Mesothelial cell of epicardium (in vitro differentiated cells): ENCODE measurements around the gene CBFA2T2. TPM values are rescaled to one million over a fixed set of nuclear protein-coding genes. Genes with fewer than 3 reads are reported as not detected.

ENCODE experiments used
- DNase-seq, 2 experiments: peaks; one replicate each; pipeline ENCODE4 v3.0.0; 2021; ENCODE audit warnings: low spot score in 2 of 2; ENCODE audit not compliant: unreplicated experiment in 2 of 2
- H3K27ac Mint-ChIP-seq: 2 replicates; pipeline ENCODE4 v1.8.0; 2021; ENCODE audit warnings: mixed read lengths
- H3K27me3 Mint-ChIP-seq: 2 replicates; pipeline ENCODE4 v1.8.0; 2021; ENCODE audit warnings: low read depth, mixed read lengths
- H3K36me3 Mint-ChIP-seq: 2 replicates; pipeline ENCODE4 v1.8.0; 2021; ENCODE audit warnings: mixed read lengths
- H3K4me1 Mint-ChIP-seq: 2 replicates; pipeline ENCODE4 v1.8.0; 2021; ENCODE audit warnings: mixed read lengths
- H3K4me3 Mint-ChIP-seq: 2 replicates; pipeline ENCODE4 v1.8.0; 2021; ENCODE audit warnings: mild to moderate bottlenecking, moderate library complexity, mixed read lengths
- H3K9me3 Mint-ChIP-seq: 2 replicates; pipeline ENCODE4 v1.8.0; 2021; ENCODE audit warnings: mixed read lengths
- total RNA-seq: library from RNA; stranded (reverse); gene quantifications from 3 replicates; pipeline ENCODE4 v1.2.1, GENCODE V29; 2021
- TF ChIP-seq, protein P1 (sequence below): fragments of 200-600 bp; sonication (generic); IDR thresholded peaks from one replicate; pipeline ENCODE4 v1.5.0; 2021; ENCODE audit warnings: antibody characterized with exemption; ENCODE audit not compliant: unreplicated experiment

The CBFA2T2 gene
- total RNA-seq, 1 donor from 2014 or later: 47.2 TPM

DNA sequence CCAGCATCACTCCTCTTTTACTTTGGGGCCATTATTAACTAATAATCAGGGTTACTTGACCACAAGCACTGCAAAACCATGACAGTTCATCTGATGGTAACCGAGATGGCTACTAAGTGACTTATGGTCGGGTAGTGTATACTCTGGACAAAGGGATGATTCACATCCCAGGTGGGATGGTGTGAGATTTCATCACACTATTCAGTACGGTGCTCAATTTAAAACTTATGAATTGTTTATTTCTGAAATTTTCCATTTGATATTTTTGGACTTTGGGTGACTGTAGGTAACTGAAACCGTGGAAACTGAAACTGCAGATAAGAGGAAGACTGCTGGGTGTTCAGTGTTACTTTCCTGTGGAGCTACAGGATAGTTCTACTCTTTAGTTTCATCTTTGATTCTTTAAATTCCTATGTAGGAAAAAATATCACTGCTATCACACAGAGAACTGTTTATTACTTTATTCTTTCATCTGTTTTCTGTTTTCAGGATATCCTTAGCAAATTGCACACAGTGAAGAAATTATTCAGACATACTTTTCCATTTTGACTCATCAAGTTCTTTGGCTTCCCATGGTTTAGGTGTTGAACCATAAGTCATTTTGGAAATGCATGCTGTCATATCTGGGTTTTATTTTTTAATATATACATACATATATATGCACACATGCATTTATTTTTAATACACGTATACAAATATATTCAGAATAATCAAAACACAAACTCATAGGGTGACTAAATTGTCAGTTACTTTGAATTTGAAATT is 113.1 kb downstream of the CBFA2T2 start:
- DNase-seq: no peak
- H3K4me1 Mint-ChIP-seq: no peaks in the 10 kb centered on the region
- H3K27me3 Mint-ChIP-seq: no peaks in the 10 kb centered on the region
- TF ChIP-seq, protein P1, sequence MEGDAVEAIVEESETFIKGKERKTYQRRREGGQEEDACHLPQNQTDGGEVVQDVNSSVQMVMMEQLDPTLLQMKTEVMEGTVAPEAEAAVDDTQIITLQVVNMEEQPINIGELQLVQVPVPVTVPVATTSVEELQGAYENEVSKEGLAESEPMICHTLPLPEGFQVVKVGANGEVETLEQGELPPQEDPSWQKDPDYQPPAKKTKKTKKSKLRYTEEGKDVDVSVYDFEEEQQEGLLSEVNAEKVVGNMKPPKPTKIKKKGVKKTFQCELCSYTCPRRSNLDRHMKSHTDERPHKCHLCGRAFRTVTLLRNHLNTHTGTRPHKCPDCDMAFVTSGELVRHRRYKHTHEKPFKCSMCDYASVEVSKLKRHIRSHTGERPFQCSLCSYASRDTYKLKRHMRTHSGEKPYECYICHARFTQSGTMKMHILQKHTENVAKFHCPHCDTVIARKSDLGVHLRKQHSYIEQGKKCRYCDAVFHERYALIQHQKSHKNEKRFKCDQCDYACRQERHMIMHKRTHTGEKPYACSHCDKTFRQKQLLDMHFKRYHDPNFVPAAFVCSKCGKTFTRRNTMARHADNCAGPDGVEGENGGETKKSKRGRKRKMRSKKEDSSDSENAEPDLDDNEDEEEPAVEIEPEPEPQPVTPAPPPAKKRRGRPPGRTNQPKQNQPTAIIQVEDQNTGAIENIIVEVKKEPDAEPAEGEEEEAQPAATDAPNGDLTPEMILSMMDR: no peak
- no peak overlapping the region for H3K4me3 Mint-ChIP-seq
- peaks cover 3% of the 10 kb centered on the region for H3K36me3 Mint-ChIP-seq
- H3K9me3 Mint-ChIP-seq: no peaks in the 10 kb centered on the region
- H3K27ac Mint-ChIP-seq: no peak overlapping the region

DNA sequence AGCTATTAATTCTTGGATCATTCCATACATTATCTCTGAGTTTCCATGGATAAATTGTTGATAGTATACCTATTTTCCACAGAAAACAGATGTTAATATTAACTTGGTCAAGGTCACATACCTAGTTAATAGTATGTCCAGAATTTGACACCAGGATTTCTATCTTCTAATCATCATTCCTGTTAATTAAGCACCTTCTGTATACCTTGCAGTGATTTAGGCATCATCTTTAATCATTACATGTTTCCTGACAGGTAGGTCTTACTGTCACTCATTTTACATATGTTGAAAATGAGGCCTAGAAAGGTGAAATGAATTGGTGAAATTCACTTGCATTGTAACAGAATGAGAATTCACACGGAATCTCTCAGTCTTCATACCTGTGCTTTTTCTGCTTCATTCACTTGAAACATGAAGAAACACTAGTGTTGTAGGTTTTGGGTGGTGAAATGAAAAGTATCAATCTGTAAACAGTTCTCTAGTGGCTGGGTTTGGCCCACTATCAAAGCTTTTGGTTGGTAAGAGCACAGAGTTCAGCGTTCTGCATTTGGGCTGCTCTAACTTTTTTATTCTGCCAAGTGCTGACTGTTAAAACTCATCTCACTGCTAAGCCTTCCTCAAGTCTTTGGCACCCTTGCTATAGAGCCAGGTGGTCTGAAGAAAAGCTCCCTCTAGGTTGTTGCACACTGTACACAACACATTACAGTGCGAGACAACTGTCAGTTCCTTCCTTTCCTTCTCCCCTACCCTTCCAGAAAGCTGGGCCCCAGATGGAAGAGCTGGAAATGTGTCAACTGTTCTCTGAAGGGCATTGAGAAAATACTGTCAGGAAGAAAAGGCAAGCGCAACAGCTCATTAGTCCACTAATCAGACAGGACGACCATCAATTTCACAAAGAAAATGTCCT is 114.4 kb downstream of the CBFA2T2 start:
- no peak for DNase-seq
- H3K4me1 Mint-ChIP-seq: no peaks in the 10 kb centered on the region
- H3K27me3 Mint-ChIP-seq: no peaks in the 10 kb centered on the region
- no peak overlapping the region for H3K4me3 Mint-ChIP-seq
- H3K27ac Mint-ChIP-seq: no peak overlapping the region
- TF ChIP-seq, protein P1: no peak
- no peaks in the 10 kb centered on the region for H3K9me3 Mint-ChIP-seq
- H3K36me3 Mint-ChIP-seq: peaks cover 7% of the 10 kb centered on the region

DNA sequence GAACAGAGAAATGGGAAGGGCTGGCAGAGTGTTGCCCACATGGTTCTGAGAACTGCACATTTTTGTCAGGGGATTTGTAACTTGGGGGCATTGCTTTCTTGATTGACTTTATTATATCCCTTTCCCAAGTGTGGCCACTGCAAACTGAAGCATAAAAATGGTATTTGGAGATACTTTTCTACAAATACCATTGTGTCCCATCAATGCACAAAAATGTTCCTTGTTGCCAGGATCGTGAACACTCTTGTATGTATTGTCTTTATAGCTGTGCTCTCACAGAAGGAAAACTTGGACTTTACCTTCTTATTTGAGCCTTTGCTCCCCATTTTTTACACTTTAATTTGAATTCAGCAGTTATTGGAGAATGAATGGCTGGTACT is 115.1 kb downstream of the CBFA2T2 start:
- no peak for DNase-seq
- Mint-ChIP-seq H3K36me3 (peaks cover 10% of the 10 kb centered on the region), H3K9me3 (no peaks in the 10 kb centered on the region), H3K4me1 (no peaks in the 10 kb centered on the region), H3K27me3 (no peaks in the 10 kb centered on the region), H3K27ac (no peak overlapping the region), H3K4me3 (no peak overlapping the region)
- TF ChIP-seq, protein P1: no peak

DNA sequence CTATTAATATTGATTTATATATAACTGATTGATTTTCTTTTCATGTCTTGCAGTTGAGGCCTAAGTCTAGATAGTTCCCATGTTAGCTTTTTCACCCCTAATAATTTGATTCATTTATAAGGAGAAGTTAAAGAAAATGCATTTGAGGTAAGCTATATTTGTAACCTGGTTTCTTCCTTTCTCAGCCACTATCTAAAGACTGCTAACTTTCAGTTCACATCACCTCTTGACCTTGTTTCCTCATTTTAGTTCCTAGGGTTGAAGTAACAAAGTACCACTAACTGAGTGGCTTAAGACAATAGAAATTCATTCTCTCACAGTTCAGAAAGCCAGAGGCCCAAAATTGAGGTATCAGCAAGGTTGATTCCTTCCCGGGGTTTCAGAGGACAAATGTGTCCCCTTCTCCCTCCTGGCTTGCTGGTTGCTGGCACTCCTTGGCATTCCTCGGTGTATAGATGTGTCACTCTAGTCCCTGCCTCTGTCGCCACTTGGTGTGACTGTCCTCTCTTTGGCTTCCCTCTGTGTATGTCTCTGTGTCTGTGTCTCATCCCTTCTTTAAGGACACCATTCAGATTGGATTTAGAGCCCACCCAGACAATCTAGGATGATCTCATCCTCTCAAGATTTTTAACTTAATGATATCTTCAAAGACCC is 116.3 kb downstream of the CBFA2T2 start:
- H3K36me3 Mint-ChIP-seq: peaks cover 18% of the 10 kb centered on the region
- DNase-seq: no peak
- no peak overlapping the region for H3K4me3 Mint-ChIP-seq
- H3K9me3 Mint-ChIP-seq: no peaks in the 10 kb centered on the region
- TF ChIP-seq, protein P1: no peak
- H3K4me1 Mint-ChIP-seq: no peaks in the 10 kb centered on the region
- H3K27me3 Mint-ChIP-seq: no peaks in the 10 kb centered on the region
- H3K27ac Mint-ChIP-seq: no peak overlapping the region

DNA sequence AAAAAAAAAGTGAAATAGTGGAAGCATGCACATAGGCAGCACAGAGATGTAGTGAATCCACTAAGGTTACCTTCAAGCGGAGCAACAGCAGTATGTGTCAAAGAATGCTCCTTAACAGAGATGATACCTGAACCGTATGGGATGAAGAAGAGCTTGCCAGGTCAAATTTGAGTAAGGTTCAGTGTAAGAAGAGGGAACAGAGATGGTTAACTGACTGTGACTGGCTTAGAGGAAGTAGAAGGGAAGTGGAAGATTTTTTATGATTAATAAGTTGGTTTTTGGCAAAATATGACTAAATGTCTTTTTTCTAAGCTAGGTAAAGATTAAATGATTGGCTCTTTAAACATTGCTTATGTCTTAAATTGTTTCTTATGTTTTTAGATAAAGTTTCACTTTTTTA is 119.6 kb downstream of the CBFA2T2 start:
- no peak overlapping the region for H3K27ac Mint-ChIP-seq
- no peak overlapping the region for H3K4me3 Mint-ChIP-seq
- no peaks in the 10 kb centered on the region for H3K9me3 Mint-ChIP-seq
- H3K36me3 Mint-ChIP-seq: peaks cover 19% of the 10 kb centered on the region
- H3K27me3 Mint-ChIP-seq: no peaks in the 10 kb centered on the region
- H3K4me1 Mint-ChIP-seq: no peaks in the 10 kb centered on the region
- no peak for DNase-seq
- TF ChIP-seq, protein P1: no peak
